Neutrophil (primary cell): ENCODE results near the gene DNAH11.

Experiments
- H3K27ac ChIP-seq: fragments of 200-600 bp; sonication (generic); 2 replicates; pipeline ENCODE4 v1.5.1; 2016; ENCODE audit warnings: mild to moderate bottlenecking, moderate library complexity
- H3K27me3 ChIP-seq: fragments of 200-600 bp; sonication (generic); 2 replicates; pipeline ENCODE4 v1.6.0; 2016; ENCODE audit warnings: mild to moderate bottlenecking
- H3K36me3 ChIP-seq: fragments of 200-600 bp; sonication (generic); 2 replicates; pipeline ENCODE4 v1.5.1; 2017
- H3K4me1 ChIP-seq, 2 experiments: fragments of 200-600 bp in 1 of 2; sonication (generic) in 1 of 2; 1 replicate in 1 of 2; 2 replicates in 1 of 2; pipeline versions ENCODE4 v1.5.1 to v1.6.1; 2013 to 2016; ENCODE audit warnings: low read depth in 1 of 2, low read length in 1 of 2, mild to moderate bottlenecking in 1 of 2, moderate library complexity in 1 of 2; ENCODE audit not compliant: control insufficient read depth in 1 of 2, insufficient read depth in 1 of 2
- H3K4me3 ChIP-seq, 2 experiments: fragments of 200-600 bp in 1 of 2; sonication (generic) in 1 of 2; 1 replicate in 1 of 2; 2 replicates in 1 of 2; pipeline ENCODE4 v1.5.1; 2013 to 2016; ENCODE audit warnings: low read depth in 1 of 2, low read length in 1 of 2, mild to moderate bottlenecking in 1 of 2, moderate library complexity in 1 of 2
- H3K9me3 ChIP-seq: fragments of 200-600 bp; sonication (generic); 2 replicates; pipeline ENCODE4 v1.5.1; 2016
- TF ChIP-seq, protein P1 (sequence below): fragments of 200-600 bp; sonication (generic); IDR thresholded peaks from 2 replicates; pipeline ENCODE4 v1.5.1; 2016; ENCODE audit warnings: antibody characterized with exemption

DNAH11 gene, protein sequence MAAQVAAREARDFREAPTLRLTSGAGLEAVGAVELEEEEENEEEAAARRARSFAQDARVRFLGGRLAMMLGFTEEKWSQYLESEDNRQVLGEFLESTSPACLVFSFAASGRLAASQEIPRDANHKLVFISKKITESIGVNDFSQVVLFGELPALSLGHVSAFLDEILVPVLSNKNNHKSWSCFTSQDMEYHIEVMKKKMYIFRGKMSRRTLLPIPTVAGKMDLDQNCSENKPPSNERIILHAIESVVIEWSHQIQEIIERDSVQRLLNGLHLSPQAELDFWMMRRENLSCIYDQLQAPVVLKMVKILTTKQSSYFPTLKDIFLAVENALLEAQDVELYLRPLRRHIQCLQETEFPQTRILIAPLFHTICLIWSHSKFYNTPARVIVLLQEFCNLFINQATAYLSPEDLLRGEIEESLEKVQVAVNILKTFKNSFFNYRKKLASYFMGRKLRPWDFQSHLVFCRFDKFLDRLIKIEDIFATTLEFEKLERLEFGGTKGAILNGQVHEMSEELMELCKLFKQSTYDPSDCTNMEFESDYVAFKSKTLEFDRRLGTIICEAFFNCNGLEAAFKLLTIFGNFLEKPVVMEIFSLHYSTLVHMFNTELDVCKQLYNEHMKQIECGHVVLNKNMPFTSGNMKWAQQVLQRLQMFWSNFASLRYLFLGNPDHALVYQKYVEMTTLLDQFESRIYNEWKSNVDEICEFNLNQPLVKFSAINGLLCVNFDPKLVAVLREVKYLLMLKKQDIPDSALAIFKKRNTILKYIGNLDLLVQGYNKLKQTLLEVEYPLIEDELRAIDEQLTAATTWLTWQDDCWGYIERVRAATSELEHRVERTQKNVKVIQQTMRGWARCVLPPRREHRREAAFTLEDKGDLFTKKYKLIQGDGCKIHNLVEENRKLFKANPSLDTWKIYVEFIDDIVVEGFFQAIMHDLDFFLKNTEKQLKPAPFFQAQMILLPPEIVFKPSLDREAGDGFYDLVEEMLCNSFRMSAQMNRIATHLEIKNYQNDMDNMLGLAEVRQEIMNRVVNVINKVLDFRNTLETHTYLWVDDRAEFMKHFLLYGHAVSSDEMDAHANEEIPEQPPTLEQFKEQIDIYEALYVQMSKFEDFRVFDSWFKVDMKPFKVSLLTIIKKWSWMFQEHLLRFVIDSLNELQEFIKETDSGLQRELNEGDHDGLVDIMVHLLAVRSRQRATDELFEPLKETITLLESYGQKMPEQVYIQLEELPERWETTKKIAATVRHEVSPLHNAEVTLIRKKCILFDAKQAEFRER (N-terminal part only)

DNA sequence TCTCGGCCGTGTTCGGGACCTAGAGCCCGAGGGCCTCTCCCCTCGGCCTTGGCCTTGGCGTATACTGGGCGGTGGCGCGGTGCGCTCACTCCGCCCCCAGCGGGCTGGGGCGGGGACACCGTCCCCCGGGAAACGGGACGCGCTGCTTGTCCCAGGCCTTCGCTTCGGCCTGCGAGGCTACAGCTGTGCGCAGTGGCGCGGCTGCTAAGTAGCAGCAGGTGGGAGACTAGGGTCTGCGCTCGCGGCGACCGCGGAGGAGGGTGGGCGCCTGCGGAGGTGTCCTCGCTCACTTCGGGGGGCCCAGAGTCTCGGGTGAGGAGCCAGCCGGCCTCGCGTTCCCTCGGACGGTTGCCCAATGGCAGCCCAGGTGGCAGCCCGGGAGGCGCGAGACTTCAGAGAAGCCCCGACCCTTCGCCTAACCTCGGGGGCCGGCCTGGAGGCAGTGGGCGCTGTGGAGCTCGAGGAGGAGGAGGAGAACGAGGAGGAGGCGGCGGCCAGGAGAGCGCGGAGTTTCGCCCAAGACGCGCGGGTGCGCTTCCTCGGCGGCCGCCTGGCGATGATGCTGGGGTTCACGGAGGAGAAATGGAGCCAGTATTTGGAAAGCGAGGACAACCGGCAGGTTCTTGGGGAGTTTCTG, at the start of gene DNAH11:
TSS of gene DNAH11 (plus strand) at position 149 of the 637 bp plus-strand sequence. CDS start at position 356, 207 bp downstream.
- Histone ChIP-seq H3K4me1 (peaks cover 8 to 11% of the 10 kb centered on the region in 2 experiments), H3K27ac (no peak within 1 kb of the TSS), H3K9me3 (no peaks in the 10 kb centered on the region), H3K36me3 (no peaks in the 10 kb centered on the region), H3K27me3 (peaks cover 87% of the 10 kb centered on the region), H3K4me3 (peak within 1 kb of the TSS in 1 of 2 experiments; percentile 5)
- TF ChIP-seq, protein P1, sequence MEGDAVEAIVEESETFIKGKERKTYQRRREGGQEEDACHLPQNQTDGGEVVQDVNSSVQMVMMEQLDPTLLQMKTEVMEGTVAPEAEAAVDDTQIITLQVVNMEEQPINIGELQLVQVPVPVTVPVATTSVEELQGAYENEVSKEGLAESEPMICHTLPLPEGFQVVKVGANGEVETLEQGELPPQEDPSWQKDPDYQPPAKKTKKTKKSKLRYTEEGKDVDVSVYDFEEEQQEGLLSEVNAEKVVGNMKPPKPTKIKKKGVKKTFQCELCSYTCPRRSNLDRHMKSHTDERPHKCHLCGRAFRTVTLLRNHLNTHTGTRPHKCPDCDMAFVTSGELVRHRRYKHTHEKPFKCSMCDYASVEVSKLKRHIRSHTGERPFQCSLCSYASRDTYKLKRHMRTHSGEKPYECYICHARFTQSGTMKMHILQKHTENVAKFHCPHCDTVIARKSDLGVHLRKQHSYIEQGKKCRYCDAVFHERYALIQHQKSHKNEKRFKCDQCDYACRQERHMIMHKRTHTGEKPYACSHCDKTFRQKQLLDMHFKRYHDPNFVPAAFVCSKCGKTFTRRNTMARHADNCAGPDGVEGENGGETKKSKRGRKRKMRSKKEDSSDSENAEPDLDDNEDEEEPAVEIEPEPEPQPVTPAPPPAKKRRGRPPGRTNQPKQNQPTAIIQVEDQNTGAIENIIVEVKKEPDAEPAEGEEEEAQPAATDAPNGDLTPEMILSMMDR, result no peak

DNA sequence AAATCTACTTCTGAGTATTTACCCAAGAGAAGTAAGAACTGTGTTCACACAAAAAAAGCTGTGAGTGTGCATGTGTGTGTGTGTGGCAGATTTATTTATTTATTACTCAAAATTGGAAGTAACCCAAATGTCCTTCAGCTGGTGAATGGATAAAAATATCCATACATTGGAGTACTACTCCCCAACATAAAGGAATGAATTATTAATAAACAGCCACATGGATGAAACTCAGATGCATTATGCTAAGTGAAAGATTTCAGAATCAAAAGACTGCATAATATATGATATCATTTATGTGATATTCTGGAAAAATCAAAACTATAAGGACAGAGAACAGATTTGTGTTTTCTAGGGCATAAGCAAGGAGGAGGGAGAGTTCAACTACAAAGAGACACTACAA, 47.1 kb upstream of the DNAH11 start:
- Histone ChIP-seq H3K36me3 (no peaks in the 10 kb centered on the region), H3K4me1 (no peaks in the 10 kb centered on the region), H3K27me3 (no peaks in the 10 kb centered on the region), H3K27ac (no peak overlapping the region), H3K4me3 (no peak overlapping the region), H3K9me3 (peaks cover 10% of the 10 kb centered on the region)
- TF ChIP-seq, protein P1, result no peak

DNA sequence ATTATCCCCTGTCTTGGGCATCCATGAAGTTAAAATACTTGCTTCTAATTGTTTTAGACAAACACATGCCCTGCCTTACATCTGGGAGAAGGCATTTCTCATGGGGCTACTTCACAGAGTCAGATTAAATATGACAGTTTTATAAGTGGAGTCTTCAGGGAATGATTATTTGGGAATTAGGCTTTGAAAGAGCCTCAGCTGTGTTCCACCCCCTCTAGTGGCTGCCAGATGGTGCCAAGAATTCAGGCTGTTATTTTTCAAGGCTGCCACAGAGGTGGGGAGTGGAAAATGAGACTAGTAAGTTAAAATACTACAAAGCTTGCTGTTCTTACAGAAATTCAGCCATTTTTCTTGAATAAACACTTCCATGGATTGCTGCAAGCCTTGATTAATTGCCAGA, 45.8 kb upstream of the DNAH11 start:
- Histone ChIP-seq H3K4me3 (no peak overlapping the region), H3K4me1 (no peaks in the 10 kb centered on the region), H3K9me3 (peaks cover 9% of the 10 kb centered on the region), H3K27me3 (no peaks in the 10 kb centered on the region), H3K36me3 (no peaks in the 10 kb centered on the region), H3K27ac (no peak overlapping the region)
- TF ChIP-seq, protein P1, result no peak

DNA sequence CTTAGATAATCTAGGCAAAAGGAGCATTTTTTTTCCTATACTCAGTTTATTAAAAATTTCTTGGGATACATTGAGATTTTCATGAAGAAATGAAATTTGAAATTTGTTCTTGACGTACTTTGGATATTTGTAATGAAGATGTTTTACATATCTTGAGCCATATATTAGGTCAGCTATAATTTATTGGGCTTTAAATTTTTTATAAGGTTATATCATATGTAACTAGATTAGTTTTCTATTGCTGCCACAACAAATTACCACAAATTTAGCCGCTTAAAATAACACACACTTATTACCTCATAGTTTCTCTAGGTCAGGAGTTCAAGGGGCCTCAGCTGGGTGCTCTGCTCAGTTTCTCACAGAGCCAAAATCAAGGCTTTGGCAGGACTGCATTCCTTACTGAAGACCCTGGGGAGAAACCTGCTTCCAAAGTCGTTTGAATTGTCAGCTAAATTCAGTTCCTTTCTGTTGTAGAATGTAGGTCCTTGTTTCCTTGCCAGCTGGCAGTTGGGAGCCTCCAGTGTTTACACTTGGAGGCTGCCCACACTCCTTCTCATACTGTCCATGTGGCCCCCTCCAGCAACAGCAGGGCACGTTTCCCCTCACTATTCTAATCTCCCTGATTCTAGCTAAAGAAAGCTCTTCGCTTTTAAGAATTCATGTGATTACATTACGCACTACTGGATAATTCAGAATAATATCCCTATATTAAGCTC, 42.6 kb upstream of the DNAH11 start:
- no peak overlapping the region for H3K4me3 ChIP-seq
- TF ChIP-seq, protein P1, result no peak

More for the DNA sequence above, 42.6 kb upstream of the DNAH11 start:
- no peak overlapping the region for H3K27ac ChIP-seq
- no peaks in the 10 kb centered on the region for H3K4me1 ChIP-seq
- no peaks in the 10 kb centered on the region for H3K27me3 ChIP-seq
- H3K36me3 ChIP-seq, result no peaks in the 10 kb centered on the region
- no peaks in the 10 kb centered on the region for H3K9me3 ChIP-seq
